Right lobe of liver (tissue), 4 donors: ENCODE measurements around the gene RIMS1.

ENCODE experiments used
- CTCF ChIP-seq, 4 donors: fragments of 200-600 bp in 3 of 4; fragments of 450-650 bp in 1 of 4; IDR thresholded peaks; one replicate each; pipeline versions ENCODE4 v1.5.1 to v1.8.0; 2016 to 2022; ENCODE audit warnings: antibody characterized with exemption in 4 of 4, mild to moderate bottlenecking in 2 of 4
- POLR2A ChIP-seq: fragments of 450-650 bp; IDR thresholded peaks from one replicate; pipeline ENCODE4 v1.6.1; 2017; ENCODE audit warnings: antibody characterized with exemption, mild to moderate bottlenecking
- donor health status: DM: no; HTN: no; CAD: no.
- donor health status: DM: no; HTN: no; CAD: no.
- donor health status: DM: no; HTN: yes; CAD: no.

DNA sequence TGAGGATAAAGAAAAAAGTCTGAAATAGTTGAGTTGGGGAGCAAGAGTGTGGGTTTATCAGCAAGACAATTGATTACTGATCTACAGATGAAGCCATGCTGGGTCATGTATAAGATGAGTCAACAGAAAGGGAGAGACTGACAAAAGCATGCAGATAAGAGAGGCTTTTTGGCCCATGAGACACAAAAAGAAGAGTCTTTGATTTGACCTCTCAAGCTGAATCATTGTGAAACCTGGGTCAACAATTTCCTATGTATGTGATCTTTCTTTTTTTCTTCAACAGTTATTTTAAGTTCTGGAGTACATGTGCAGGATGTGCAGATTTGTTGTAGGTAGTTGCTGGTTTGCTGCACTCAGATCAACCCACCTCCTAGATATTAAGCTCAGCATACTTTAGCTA is 15.9 kb downstream of the RIMS1 start:
- no peak for TF ChIP-seq CTCF (IDR thresholded peaks at IDR 0.05)
- TF ChIP-seq POLR2A = no peak
